GM12878 (cell line): ENCODE data around the gene ADGRG7. TPM values are rescaled to one million over a fixed set of nuclear protein-coding genes. Genes with fewer than 3 reads are reported as not detected.

Experiments used
- ATAC-seq: fragments of 200-7000 bp; cut with Tn5 transposase; 3 replicates; pipeline ENCODE4 v1.9.1; 2020; ENCODE audit warnings: mild to moderate bottlenecking, moderate library complexity
- BruUV-seq: library from RNA; stranded (reverse); fragments of 400-500 nt; replicated peaks from 2 replicates; lab custom pipeline; 2021; lab: Mats Ljungman, UMichigan
- CTCF ChIA-PET: fragments of 300-600 bp; sonication (Branson Sonifier 250); formaldehyde crosslinking; extraction: SDS; loops from one replicate; lab custom pipeline; 2021; ENCODE audit warnings: inconsistent platforms; lab: Yijun Ruan, JAX
- POLR2A ChIA-PET: fragments of 350-600 bp; formaldehyde crosslinking; extraction: SDS; loops from one replicate; lab custom pipeline; 2021; ENCODE audit warnings: inconsistent platforms; lab: Charles Lee
- RAD21 ChIA-PET: fragments of 300-600 bp; sonication (Branson Sonifier 250); formaldehyde crosslinking; loops from one replicate; lab custom pipeline; 2023; ENCODE audit warnings: antibody characterized with exemption; ENCODE audit not compliant: unreplicated experiment; lab: Charles Lee
- SMC1A ChIA-PET: fragments of 300-600 bp; sonication (Branson Sonifier 250); formaldehyde crosslinking; loops from one replicate; lab custom pipeline; 2023; ENCODE audit not compliant: unreplicated experiment, uncharacterized antibody; lab: Charles Lee
- DNase-seq: peaks from one replicate; pipeline ENCODE4 v3.0.0-alpha.2; 2011; ENCODE audit warnings: low read depth, low spot score
- FAIRE-seq: peaks from 3 replicates; lab custom pipeline; 2011; peaks lifted over from hg19 to GRCh38; lab: Jason Lieb, UNC
- H2AFZ ChIP-seq: 2 replicates; pipeline ENCODE4 v1.6.0; 2011; ENCODE audit warnings: low read depth, low read length, control low read depth; ENCODE audit not compliant: control insufficient read depth
- H3K27ac ChIP-seq: 2 replicates; pipeline ENCODE4 v1.5.1; 2011; ENCODE audit warnings: control low read depth; ENCODE audit not compliant: control insufficient read depth, insufficient read depth
- H3K27me3 ChIP-seq, 2 experiments: replicated peaks in 1 of 2; 2 replicates each; pipeline versions ENCODE4 v1.6.0 to v1.6.1; 2011; ENCODE audit warnings: low read length in 1 of 2; ENCODE audit not compliant: control insufficient read depth in 2 of 2, insufficient read depth in 2 of 2
- H3K36me3 ChIP-seq, 2 experiments: 2 replicates each; pipeline ENCODE4 v1.5.1; 2011; ENCODE audit warnings: low read length in 1 of 2; ENCODE audit not compliant: control insufficient read depth in 2 of 2, insufficient read depth in 2 of 2
- H3K4me1 ChIP-seq: 2 replicates; pipeline ENCODE4 v1.6.1; 2011; ENCODE audit warnings: mild to moderate bottlenecking, low read length, moderate library complexity, mixed read lengths; ENCODE audit not compliant: control insufficient read depth, insufficient read depth
- H3K4me2 ChIP-seq: 2 replicates; pipeline ENCODE4 v1.6.0; 2011; ENCODE audit warnings: control low read depth; ENCODE audit not compliant: control insufficient read depth, insufficient read depth
- H3K4me3 ChIP-seq: fragments of 200-600 bp; sonication (generic); 2 replicates; pipeline ENCODE4 v1.5.1; 2016
- H3K79me2 ChIP-seq: 2 replicates; pipeline ENCODE4 v1.6.0; 2011; ENCODE audit warnings: low read length; ENCODE audit not compliant: control insufficient read depth, insufficient read depth
- H3K9ac ChIP-seq: 2 replicates; pipeline ENCODE4 v1.8.0; 2011; ENCODE audit warnings: low read length, control low read depth, mixed read lengths; ENCODE audit not compliant: control insufficient read depth, insufficient read depth
- H3K9me3 ChIP-seq: replicated peaks from 3 replicates; pipeline ENCODE4 v1.5.1; 2011; ENCODE audit warnings: mild to moderate bottlenecking, low read length; ENCODE audit not compliant: control insufficient read depth, insufficient read depth
- H4K20me1 ChIP-seq: 2 replicates; pipeline ENCODE4 v1.6.0; 2011; ENCODE audit not compliant: control insufficient read depth, insufficient read depth
- CHD4 ChIP-seq: fragments of 200-600 bp; sonication (generic); IDR thresholded peaks from 2 replicates; pipeline ENCODE4 v1.6.1; 2016; ENCODE audit warnings: mild to moderate bottlenecking
- EP300 ChIP-seq, 2 experiments: fragments of 150-350 bp in 1 of 2; IDR thresholded peaks; 2 replicates each; pipeline ENCODE4 v1.6.1; 2011 to 2012; ENCODE audit warnings: low read depth in 2 of 2, low read length in 2 of 2, borderline replicate concordance in 1 of 2, improper control_type of control experiment in 1 of 2, inconsistent platforms in 1 of 2; ENCODE audit not compliant: control insufficient read depth in 1 of 2
- NR2C1 ChIP-seq: fragments of 450-650 bp; IDR thresholded peaks from 2 replicates; pipeline ENCODE4 v1.6.1; 2017; ENCODE audit warnings: antibody characterized with exemption, mild to moderate bottlenecking, moderate library complexity
- POLR2AphosphoS2 ChIP-seq: IDR thresholded peaks from 2 replicates; pipeline ENCODE4 v1.6.1; 2011; ENCODE audit warnings: low read depth, mild to moderate bottlenecking, low read length, improper control_type of control experiment, moderate library complexity
- POLR2AphosphoS5 ChIP-seq: IDR thresholded peaks from 2 replicates; pipeline ENCODE4 v1.6.1; 2011; ENCODE audit warnings: mild to moderate bottlenecking, low read length, inconsistent platforms
- REST ChIP-seq: IDR thresholded peaks from 2 replicates; pipeline ENCODE4 v1.6.1; 2012; ENCODE audit warnings: mild to moderate bottlenecking, low read depth, low read length
- SMARCA5 ChIP-seq: fragments of 450-650 bp; IDR thresholded peaks from 2 replicates; pipeline ENCODE4 v1.6.1; 2017; ENCODE audit warnings: mild to moderate bottlenecking
- SPI1 ChIP-seq: IDR thresholded peaks from 2 replicates; pipeline ENCODE4 v1.6.1; 2011; ENCODE audit warnings: low read depth, mild to moderate bottlenecking, low read length, moderate library complexity, borderline replicate concordance; ENCODE audit not compliant: insufficient read depth
- SUPT20H ChIP-seq: IDR thresholded peaks from 2 replicates; pipeline ENCODE4 v1.6.1; 2011; ENCODE audit warnings: low read depth, mild to moderate bottlenecking, low read length, moderate library complexity, borderline replicate concordance; ENCODE audit not compliant: control insufficient read depth
- ZNF622 ChIP-seq: fragments of 450-650 bp; IDR thresholded peaks from 2 replicates; pipeline ENCODE4 v1.6.1; 2017; ENCODE audit warnings: mild to moderate bottlenecking, inconsistent platforms
- WGBS: methylation state at CpG from one replicate; pipeline ENCODE4 v1.1.6; 2016; ENCODE audit warnings: low lambda C conversion rate; ENCODE audit not compliant: insufficient replicate concordance, insufficient coverage; ENCODE audit errors: missing lambda C conversion rate; 5-methylcytosine and 5-hydroxymethylcytosine counted together
- in situ Hi-C: fragments of 300-500 bp; cut with MboI; formaldehyde crosslinking; loops from 9 replicates; pipeline ENCODE4 v1.14.3; 2018; ENCODE audit warnings: mixed read lengths
- intact Hi-C: fragments of 100-400 bp; cut with micrococcal nuclease; formaldehyde crosslinking; loops from one replicate; pipeline ENCODE4 v1.14.2; 2022; ENCODE audit not compliant: unreplicated experiment
- polyA plus RNA-seq, 11 experiments: library from polyadenylated mRNA; depleted of rRNA in 4 of 11; unstranded in 6 of 11; stranded (reverse) in 5 of 11; fragments of >200 nt; fragmentation: Nextera tagmentation in 4 of 11; fragmentation: Illumina TruSeq in 1 of 11; extraction: Ambion mirVana in 4 of 11; extraction: Trizol in 1 of 11; gene quantifications; 1 replicate in 1 of 11; 2 replicates in 10 of 11; pipeline versions ENCODE4 v1.2.1 to v1.2.3, GENCODE V29; 2011 to 2016; ENCODE audit warnings: inconsistent platforms in 2 of 11, missing spikeins in 2 of 11, low read depth in 1 of 11
- total RNA-seq, 4 experiments: library from RNA; depleted of rRNA in 3 of 4; stranded (reverse); fragments of >200 nt in 3 of 4; fragmentation: Illumina TruSeq in 1 of 4; extraction: Trizol in 1 of 4; gene quantifications; 2 replicates each; pipeline versions ENCODE4 v1.2.1 to v1.2.3, GENCODE V29; 2013 to 2021
- TF ChIP-seq, protein P1 (sequence below): fragments of 450-650 bp; IDR thresholded peaks from 2 replicates; pipeline ENCODE4 v1.6.1; 2017; ENCODE audit warnings: low read depth, mild to moderate bottlenecking, moderate library complexity

The ADGRG7 gene
- total and polyA plus RNA-seq, 10 of the 15 experiments (the other 5 are each of a cell fraction or from before 2014, with no cell fraction given): 0.02 to 0.21 (median 0.14) TPM; not detected in 7

- TF ChIP-seq POLR2AphosphoS5 (no peak), REST (no peak), CHD4 (no peak), ZNF622 (no peak), SMARCA5 (no peak), EP300 (IDR thresholded peaks at IDR 0.05; ENCODE audit: borderline replicate concordance in 1 of 2, control insufficient read depth in 1 of 2, low read depth in 2 of 2, low read length in 2 of 2) (no peak), SPI1 (no peak), NR2C1 (no peak), SUPT20H (no peak), POLR2AphosphoS2 (no peak)
- TF ChIP-seq, protein P1, sequence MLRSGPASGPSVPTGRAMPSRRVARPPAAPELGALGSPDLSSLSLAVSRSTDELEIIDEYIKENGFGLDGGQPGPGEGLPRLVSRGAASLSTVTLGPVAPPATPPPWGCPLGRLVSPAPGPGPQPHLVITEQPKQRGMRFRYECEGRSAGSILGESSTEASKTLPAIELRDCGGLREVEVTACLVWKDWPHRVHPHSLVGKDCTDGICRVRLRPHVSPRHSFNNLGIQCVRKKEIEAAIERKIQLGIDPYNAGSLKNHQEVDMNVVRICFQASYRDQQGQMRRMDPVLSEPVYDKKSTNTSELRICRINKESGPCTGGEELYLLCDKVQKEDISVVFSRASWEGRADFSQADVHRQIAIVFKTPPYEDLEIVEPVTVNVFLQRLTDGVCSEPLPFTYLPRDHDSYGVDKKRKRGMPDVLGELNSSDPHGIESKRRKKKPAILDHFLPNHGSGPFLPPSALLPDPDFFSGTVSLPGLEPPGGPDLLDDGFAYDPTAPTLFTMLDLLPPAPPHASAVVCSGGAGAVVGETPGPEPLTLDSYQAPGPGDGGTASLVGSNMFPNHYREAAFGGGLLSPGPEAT: no peak
- no TSS peak for BruUV-seq
- intact Hi-C loops (no loop called here), in situ Hi-C loops (no loop called here)
- RAD21 ChIA-PET: interaction anchor here (1.0 kb wide), 1 partner anchor 113 kb away, joined by 4 read pairs; no protein-coding TSS in a partner anchor
- no peak for DNase-seq
- Histone ChIP-seq H3K27me3 (no peaks in the 10 kb centered on the region), H3K9ac (no peak overlapping the region), H3K4me1 (no peaks in the 10 kb centered on the region), H3K27ac (no peak overlapping the region), H3K79me2 (no peaks in the 10 kb centered on the region), H3K9me3 (no peaks in the 10 kb centered on the region), H3K4me2 (no peak overlapping the region), H3K36me3 (no peaks in the 10 kb centered on the region), H4K20me1 (no peaks in the 10 kb centered on the region), H3K4me3 (no peak overlapping the region), H2AFZ (no peak overlapping the region)
- POLR2A ChIA-PET: no interaction called here
- no peak for ATAC-seq
- 65% methylated on average over 6 of the region's 6 CpGs for WGBS
- FAIRE-seq: no peak
- CTCF ChIA-PET: interaction anchor here (0.8 kb wide), 1 partner anchor 10 kb away, joined by 4 read pairs; no protein-coding TSS in a partner anchor
- SMC1A ChIA-PET: interaction anchor here (1.3 to 5.1 kb wide), 2 partner anchors 14 to 17 kb away, joined by 6 to 22 read pairs; no protein-coding TSS in a partner anchor
These were observed 33.7 kb upstream of the ADGRG7 start for GRCh38 chr3:100575704-100576103.
